ENCODE data around the gene LVRN. TPM values are rescaled to one million over a fixed set of nuclear protein-coding genes. Genes with fewer than 3 reads are reported as not detected.

Gene LVRN
- total RNA-seq, 3 donors from 2014 or later (not counting 1 experiment from before 2014, with no cell fraction given) = 0.77 TPM; not detected in 2

- Histone ChIP-seq H3K9me3 (ENCODE audit: control insufficient read depth, insufficient read depth, low read length) (no peaks in the 10 kb centered on the region), H3K27ac (ENCODE audit: low read length) (no peak within 1 kb of the TSS), H3K36me3 (ENCODE audit: control insufficient read depth, insufficient read depth, low read length) (no peaks in the 10 kb centered on the region), H3K4me1 (ENCODE audit: control insufficient read depth, insufficient read depth, low read length) (peaks cover 4% of the 10 kb centered on the region), H3K4me3 (ENCODE audit: low read length) (no peak within 1 kb of the TSS), H3K27me3 (ENCODE audit: control insufficient read depth, insufficient read depth, low read length) (no peaks in the 10 kb centered on the region)
- Mint-ChIP-seq H3K36me3 (no peaks in the 10 kb centered on the region), H3K4me1 (peaks cover 5 to 6% of the 10 kb centered on the region in 2 donors), H3K27me3 (ENCODE audit: low read depth in 2 of 2) (peaks cover 8 to 12% of the 10 kb centered on the region in 2 donors), H3K27ac (no peak within 1 kb of the TSS), H3K4me3 (no peak within 1 kb of the TSS), H3K9me3 (no peaks in the 10 kb centered on the region)
- 80% methylated on average over 6 of the region's 9 CpGs for WGBS (ENCODE audit: insufficient coverage)
- ATAC-seq (peak; percentile 18 to 55 (median 50)), DNase-seq (peak in 1 of 2 donors; percentile 19)
- TF ChIP-seq, protein P1, sequence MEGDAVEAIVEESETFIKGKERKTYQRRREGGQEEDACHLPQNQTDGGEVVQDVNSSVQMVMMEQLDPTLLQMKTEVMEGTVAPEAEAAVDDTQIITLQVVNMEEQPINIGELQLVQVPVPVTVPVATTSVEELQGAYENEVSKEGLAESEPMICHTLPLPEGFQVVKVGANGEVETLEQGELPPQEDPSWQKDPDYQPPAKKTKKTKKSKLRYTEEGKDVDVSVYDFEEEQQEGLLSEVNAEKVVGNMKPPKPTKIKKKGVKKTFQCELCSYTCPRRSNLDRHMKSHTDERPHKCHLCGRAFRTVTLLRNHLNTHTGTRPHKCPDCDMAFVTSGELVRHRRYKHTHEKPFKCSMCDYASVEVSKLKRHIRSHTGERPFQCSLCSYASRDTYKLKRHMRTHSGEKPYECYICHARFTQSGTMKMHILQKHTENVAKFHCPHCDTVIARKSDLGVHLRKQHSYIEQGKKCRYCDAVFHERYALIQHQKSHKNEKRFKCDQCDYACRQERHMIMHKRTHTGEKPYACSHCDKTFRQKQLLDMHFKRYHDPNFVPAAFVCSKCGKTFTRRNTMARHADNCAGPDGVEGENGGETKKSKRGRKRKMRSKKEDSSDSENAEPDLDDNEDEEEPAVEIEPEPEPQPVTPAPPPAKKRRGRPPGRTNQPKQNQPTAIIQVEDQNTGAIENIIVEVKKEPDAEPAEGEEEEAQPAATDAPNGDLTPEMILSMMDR (IDR thresholded peaks at IDR 0.05) = no peak
- intact Hi-C loops (cut with micrococcal nuclease) = no loop called here
These were observed 69.8 kb downstream of the LVRN start, which contains the start of gene ARL14EPL for GRCh38 chr5:116032094-116032517. Gene ARL14EPL (plus strand): TSS chr5:116032472. CDS start chr5:116051466, 18,994 bp downstream.

- TF ChIP-seq, protein P1 (IDR thresholded peaks at IDR 0.05) = no peak
- H3K27me3 Mint-ChIP-seq (ENCODE audit: low read depth in 2 of 2) = peaks cover 8 to 12% of the 10 kb centered on the region in 2 donors
- no peak overlapping the region for H3K4me3 Mint-ChIP-seq
- ATAC-seq (no peak), DNase-seq (no peak)
- peaks cover 7 to 10% of the 10 kb centered on the region in 2 donors for H3K4me1 Mint-ChIP-seq
- intact Hi-C loops (cut with micrococcal nuclease) = no loop called here
- no peaks in the 10 kb centered on the region for H3K9me3 Mint-ChIP-seq
- H3K4me1 ChIP-seq (ENCODE audit: control insufficient read depth, insufficient read depth, low read length) = peaks cover 4% of the 10 kb centered on the region
- 8% methylated on average over 3 of the region's 3 CpGs for WGBS (ENCODE audit: insufficient coverage)
- no peaks in the 10 kb centered on the region for H3K27me3 ChIP-seq (ENCODE audit: control insufficient read depth, insufficient read depth, low read length)
- no peak overlapping the region for H3K27ac ChIP-seq (ENCODE audit: low read length)
- H3K4me3 ChIP-seq (ENCODE audit: low read length) = no peak overlapping the region
- H3K36me3 ChIP-seq (ENCODE audit: control insufficient read depth, insufficient read depth, low read length) = no peaks in the 10 kb centered on the region
- no peak overlapping the region for H3K27ac Mint-ChIP-seq
- no peaks in the 10 kb centered on the region for H3K36me3 Mint-ChIP-seq
- H3K9me3 ChIP-seq (ENCODE audit: control insufficient read depth, insufficient read depth, low read length) = no peaks in the 10 kb centered on the region
These were observed 70.7 kb downstream of the LVRN start for GRCh38 chr5:116032991-116033390.

GRCh38 chr5:116035123-116035522, 72.8 kb downstream of the LVRN start:
- no peaks in the 10 kb centered on the region for H3K9me3 ChIP-seq (ENCODE audit: control insufficient read depth, insufficient read depth, low read length)
- H3K4me3 ChIP-seq (ENCODE audit: low read length) = no peak overlapping the region
- Mint-ChIP-seq H3K4me3 (no peak overlapping the region), H3K36me3 (no peaks in the 10 kb centered on the region), H3K4me1 (peaks cover 18 to 24% of the 10 kb centered on the region in 2 donors), H3K9me3 (no peaks in the 10 kb centered on the region), H3K27ac (no peak overlapping the region), H3K27me3 (ENCODE audit: low read depth in 2 of 2) (peaks cover 0 to 5% of the 10 kb centered on the region in 2 donors)
- DNase-seq = no peak
- TF ChIP-seq, protein P1 (IDR thresholded peaks at IDR 0.05) = no peak
- 88% methylated on average over 5 of the region's 5 CpGs for WGBS (ENCODE audit: insufficient coverage)
- ATAC-seq = no peak
- H3K4me1 ChIP-seq (ENCODE audit: control insufficient read depth, insufficient read depth, low read length) = peaks cover 8% of the 10 kb centered on the region
- H3K36me3 ChIP-seq (ENCODE audit: control insufficient read depth, insufficient read depth, low read length) = no peaks in the 10 kb centered on the region
- no peaks in the 10 kb centered on the region for H3K27me3 ChIP-seq (ENCODE audit: control insufficient read depth, insufficient read depth, low read length)
- H3K27ac ChIP-seq (ENCODE audit: low read length) = no peak overlapping the region
- intact Hi-C loops (cut with micrococcal nuclease) = no loop called here

GRCh38 chr5:116037236-116037822, 75.1 kb downstream of the LVRN start:
- Histone ChIP-seq H3K9me3 (ENCODE audit: control insufficient read depth, insufficient read depth, low read length) (no peaks in the 10 kb centered on the region), H3K27ac (ENCODE audit: low read length) (no peak overlapping the region), H3K27me3 (ENCODE audit: control insufficient read depth, insufficient read depth, low read length) (no peaks in the 10 kb centered on the region), H3K36me3 (ENCODE audit: control insufficient read depth, insufficient read depth, low read length) (no peaks in the 10 kb centered on the region), H3K4me3 (ENCODE audit: low read length) (no peak overlapping the region), H3K4me1 (ENCODE audit: control insufficient read depth, insufficient read depth, low read length) (peaks cover 8% of the 10 kb centered on the region)
- no peak for ATAC-seq
- intact Hi-C loops (cut with micrococcal nuclease) = no loop called here
- Mint-ChIP-seq H3K27me3 (ENCODE audit: low read depth in 2 of 2) (peaks cover 0 to 7% of the 10 kb centered on the region in 2 donors), H3K9me3 (no peaks in the 10 kb centered on the region), H3K27ac (no peak overlapping the region), H3K4me3 (no peak overlapping the region), H3K36me3 (no peaks in the 10 kb centered on the region), H3K4me1 (peaks cover 18 to 24% of the 10 kb centered on the region in 2 donors)
- no peak for DNase-seq
- 93% methylated on average over 2 of the region's 3 CpGs for WGBS (ENCODE audit: insufficient coverage)
- TF ChIP-seq, protein P1 (IDR thresholded peaks at IDR 0.05) = no peak

All from natural killer cell (primary cell).